NCI-H526 treated with DMSO at 0.1 percent for 48 hours (cell line): ENCODE measurements around the gene HOXA7.

ENCODE experiments used
- DNase-seq: peaks from one replicate; lab custom pipeline; 2025; lab: John Stamatoyannopoulos, UW

The HOXA7 gene

DNA sequence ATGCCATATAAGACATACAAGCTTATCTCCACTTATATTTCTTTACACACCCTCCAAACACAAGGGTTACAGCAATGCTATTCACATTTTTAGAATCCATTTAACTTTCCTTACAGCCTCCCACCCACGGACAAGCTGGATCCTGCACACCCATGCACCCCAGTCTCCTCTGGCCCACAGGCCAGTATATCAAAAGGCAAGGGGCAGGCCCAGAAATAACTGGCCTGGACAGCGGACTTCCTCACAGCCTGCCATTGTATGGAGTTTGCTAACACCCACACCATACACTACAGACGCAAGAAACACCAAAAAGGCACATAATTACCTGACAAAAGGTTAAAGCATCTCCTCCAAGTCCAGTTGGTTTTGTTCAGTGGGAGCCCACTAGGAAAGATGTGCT is 37.9 kb downstream of the HOXA7 start:
- no peak for DNase-seq

GRCh38 chr7:27117887-27118491 is 38.5 kb downstream of the HOXA7 start:
- DNase-seq: no peak

GRCh38 chr7:27116962-27117886 is 39.3 kb downstream of the HOXA7 start:
- DNase-seq: no peak

DNA sequence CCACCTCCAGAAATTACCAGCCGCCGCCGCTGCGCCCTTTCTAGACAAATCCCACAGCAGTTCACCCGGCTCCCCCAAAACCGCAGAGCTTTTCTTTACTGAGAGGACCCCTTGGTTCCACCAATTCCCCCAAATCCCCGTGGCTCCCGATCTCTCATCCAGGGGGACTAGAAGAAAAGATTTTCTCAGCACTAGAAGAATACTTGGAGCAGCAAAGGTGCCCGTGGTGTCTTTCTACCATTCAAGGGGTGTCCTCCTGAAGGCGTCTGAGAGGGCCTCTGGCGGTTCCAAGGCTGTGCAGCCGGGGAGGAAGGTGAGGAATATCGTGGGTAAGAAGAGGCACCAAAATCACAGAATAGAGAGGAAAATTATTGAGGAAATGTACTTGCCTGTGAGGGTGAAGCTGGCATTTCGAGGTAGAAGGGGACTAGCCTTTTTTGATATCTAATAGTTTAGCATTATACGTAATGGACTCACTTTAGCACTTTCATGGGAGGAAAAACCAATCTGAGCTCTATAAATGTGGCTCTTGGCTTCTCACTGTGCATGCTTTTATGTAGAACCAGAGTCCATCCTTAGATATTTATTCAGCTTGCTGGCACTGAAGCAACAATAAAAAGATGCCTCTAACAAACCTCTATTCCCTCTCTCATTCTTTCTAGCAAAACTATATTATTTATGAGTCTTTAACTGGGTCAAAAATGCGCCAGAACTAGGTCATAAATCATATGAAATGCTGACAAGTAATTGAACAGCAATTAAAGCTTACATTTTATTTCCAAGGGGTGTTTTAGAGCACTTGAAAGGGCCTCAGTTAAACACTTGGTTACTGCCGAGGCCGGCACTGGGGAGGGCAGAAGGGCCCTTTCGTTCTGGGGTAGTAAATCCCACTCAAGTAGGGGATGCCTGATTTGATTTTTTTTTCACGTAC is 40.2 kb downstream of the HOXA7 start:
- DNase-seq: no peak

DNA sequence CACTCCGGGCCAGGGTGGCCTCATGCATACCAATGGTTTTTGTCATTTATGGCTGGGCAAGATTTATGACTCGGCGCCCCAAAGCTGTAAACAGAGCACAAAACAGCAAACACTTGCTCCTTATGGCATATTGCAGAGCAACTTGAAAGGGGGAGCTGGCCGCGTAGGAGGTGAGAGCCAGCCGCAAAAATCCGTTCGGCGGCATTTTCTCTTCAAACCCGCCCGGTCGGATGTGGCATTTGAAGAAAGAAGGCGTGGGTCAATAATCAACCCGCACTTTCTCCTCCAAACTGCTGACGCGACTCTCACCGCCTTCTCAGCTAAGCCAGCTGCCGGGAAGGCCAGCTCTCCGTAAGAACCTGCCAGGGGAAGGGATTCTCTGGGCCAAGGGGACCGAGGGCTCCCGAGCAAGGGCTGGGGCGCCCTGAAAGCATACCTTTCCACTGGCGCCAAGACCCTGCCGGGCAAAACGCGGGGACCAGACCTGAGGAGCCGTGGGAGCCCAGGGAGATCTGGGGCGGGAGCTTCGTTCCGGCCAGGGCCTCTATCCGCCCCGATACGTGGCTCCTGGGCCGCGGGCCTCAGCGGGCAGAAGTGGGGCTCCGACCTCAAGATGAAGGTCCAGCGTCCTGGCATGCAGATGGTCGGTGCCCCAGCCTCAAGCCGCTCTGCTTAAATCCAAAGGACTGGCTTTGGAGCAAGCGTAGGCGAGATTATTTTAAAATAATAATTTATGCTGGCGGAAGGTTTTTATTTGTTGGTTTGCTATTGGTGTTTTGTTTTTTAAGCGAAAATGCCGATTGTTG is 41.1 kb downstream of the HOXA7 start:
- DNase-seq: no peak

GRCh38 chr7:27114881-27115220 is 41.6 kb downstream of the HOXA7 start:
- DNase-seq: no peak

DNA sequence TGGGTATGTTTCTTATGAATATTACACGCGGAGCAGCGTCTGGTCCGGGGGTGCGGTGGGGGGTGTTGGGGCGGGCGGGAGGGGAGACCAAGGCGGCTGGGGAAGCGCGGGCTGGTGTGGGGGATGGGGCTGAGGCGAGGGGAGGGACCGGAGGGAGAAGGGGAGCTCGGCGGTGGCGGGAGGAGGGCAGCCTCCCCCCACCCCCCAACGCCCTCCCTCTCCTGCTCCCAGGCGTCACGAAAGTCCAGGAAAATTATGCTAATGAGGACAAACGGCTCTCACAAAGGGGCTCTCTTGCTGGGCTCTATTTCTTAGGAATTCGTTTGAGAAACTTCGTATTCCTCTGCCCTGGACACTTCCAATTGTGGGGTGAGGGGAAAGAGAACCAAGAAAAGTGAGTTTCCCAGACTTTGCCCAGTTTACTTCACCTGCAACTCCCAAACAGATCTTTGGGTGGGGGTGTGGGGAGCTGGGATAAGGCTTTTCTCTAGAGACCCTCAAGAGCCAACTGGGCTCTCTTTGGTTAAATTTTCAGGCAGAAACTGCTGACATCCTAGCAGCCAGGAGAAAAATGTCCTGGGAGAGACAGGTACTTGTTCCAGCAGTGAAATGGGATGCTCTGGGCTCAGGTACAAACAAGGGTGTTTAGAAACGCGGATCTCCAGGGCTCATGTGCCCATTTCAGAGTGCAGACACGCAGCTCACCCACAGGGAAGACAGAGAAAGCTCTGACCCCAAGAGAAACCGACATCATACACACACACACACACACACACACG is 42.3 kb downstream of the HOXA7 start:
- no peak for DNase-seq

- DNase-seq: no peak
These were observed 43.2 kb downstream of the HOXA7 start for GRCh38 chr7:27112955-27113949.

DNA sequence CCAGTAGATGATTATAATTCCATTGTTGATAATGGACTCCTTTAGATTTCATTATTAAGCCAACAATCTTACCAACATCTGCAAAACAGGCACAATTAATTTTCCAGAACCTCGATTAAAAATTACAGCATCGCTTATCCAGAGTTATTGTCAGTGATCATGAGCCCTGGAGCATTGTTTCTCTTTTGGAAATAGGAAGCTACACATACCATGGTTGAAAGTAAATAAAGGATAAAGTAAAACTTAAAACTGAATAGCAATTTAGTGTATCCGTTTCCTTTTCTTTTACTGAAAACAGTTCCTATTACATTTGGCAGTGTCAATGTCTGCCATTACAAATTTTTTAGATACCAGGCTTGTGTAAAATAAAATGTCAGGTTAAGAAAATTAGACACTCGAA is 44.1 kb downstream of the HOXA7 start:
- no peak for DNase-seq

GRCh38 chr7:27111751-27112277 is 44.7 kb downstream of the HOXA7 start:
- DNase-seq: no peak

GRCh38 chr7:27111042-27111750 is 45.3 kb downstream of the HOXA7 start:
- DNase-seq: no peak

- no peak for DNase-seq
These were observed 46.1 kb downstream of the HOXA7 start for GRCh38 chr7:27110186-27111031.

GRCh38 chr7:27109466-27110185 is 46.8 kb downstream of the HOXA7 start:
- DNase-seq: no peak

GRCh38 chr7:27108390-27109127 is 47.9 kb downstream of the HOXA7 start:
- DNase-seq: no peak

- no peak for DNase-seq
These were observed 48.8 kb downstream of the HOXA7 start for GRCh38 chr7:27107391-27108381.
